ENCODE data around the gene ZNF326.

DNA sequence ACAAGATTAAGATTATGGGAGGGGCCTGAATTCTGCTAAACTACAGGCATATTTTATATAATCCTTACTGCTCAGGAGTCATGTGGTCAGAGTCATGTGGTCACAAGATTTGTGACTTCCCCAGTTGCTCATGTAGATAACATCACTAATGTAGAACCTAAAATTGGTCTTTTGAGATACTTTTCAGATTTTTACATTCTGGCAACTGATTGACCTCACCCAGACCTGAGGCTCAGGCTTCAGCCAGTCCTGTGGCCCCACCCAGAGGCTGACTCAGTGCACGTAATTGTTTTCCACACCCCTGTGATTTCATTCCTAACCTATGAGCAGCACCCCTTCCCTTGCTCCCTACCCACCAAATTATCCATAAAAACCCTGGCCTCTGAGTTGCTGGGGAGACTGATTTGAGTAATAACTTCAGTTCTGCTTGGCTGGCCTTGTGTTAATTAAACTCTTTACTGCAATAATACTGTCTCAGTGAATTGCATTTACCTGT, 41.7 kb upstream of the ZNF326 start:
- TF ChIP-seq, protein P1, sequence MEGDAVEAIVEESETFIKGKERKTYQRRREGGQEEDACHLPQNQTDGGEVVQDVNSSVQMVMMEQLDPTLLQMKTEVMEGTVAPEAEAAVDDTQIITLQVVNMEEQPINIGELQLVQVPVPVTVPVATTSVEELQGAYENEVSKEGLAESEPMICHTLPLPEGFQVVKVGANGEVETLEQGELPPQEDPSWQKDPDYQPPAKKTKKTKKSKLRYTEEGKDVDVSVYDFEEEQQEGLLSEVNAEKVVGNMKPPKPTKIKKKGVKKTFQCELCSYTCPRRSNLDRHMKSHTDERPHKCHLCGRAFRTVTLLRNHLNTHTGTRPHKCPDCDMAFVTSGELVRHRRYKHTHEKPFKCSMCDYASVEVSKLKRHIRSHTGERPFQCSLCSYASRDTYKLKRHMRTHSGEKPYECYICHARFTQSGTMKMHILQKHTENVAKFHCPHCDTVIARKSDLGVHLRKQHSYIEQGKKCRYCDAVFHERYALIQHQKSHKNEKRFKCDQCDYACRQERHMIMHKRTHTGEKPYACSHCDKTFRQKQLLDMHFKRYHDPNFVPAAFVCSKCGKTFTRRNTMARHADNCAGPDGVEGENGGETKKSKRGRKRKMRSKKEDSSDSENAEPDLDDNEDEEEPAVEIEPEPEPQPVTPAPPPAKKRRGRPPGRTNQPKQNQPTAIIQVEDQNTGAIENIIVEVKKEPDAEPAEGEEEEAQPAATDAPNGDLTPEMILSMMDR (conservative IDR thresholded peaks at IDR 0.05 in 1 of 2, IDR thresholded peaks at IDR 0.05 in 1 of 2; ENCODE audit: low read depth in 1 of 2, low read length in 2 of 2), result no peak
- TF ChIP-seq EZH2 (IDR thresholded peaks at IDR 0.05; ENCODE audit: low read length, missing control alignments), result no peak

Measured in fibroblast of lung (primary cell).